GM23338 (cell line): ENCODE results near the gene GRID1. TPM values are rescaled to one million over a fixed set of nuclear protein-coding genes. Genes with fewer than 3 reads are reported as not detected.

Experiments
- ATAC-seq: fragments of 200-7000 bp; cut with Tn5 transposase; 3 replicates; pipeline ENCODE4 v1.9.1; 2020
- DNase-seq: peaks from one replicate; pipeline ENCODE4 v3.0.0-alpha.2; 2015; ENCODE audit warnings: low spot score
- H2AFZ ChIP-seq: fragments of 200-600 bp; sonication (generic); 2 replicates; pipeline ENCODE4 v1.8.0; 2016; ENCODE audit warnings: antibody characterized with exemption, mild to moderate bottlenecking, moderate library complexity
- H3F3A ChIP-seq: fragments of 200-600 bp; sonication (generic); replicated peaks from 2 replicates; pipeline ENCODE4 v1.8.0; 2017; ENCODE audit warnings: antibody characterized with exemption, mixed run types, low read depth
- H3K27ac ChIP-seq: fragments of 200-600 bp; sonication (generic); 2 replicates; pipeline ENCODE4 v1.6.1; 2016; ENCODE audit warnings: low read depth
- H3K27me3 ChIP-seq: fragments of 200-600 bp; sonication (generic); 2 replicates; pipeline ENCODE4 v1.8.0; 2016; ENCODE audit warnings: mild to moderate bottlenecking, mixed run types, moderate library complexity; ENCODE audit not compliant: insufficient read depth
- H3K36me3 ChIP-seq: fragments of 200-600 bp; sonication (generic); 2 replicates; pipeline ENCODE4 v1.8.0; 2016; ENCODE audit warnings: mild to moderate bottlenecking; ENCODE audit not compliant: insufficient read depth
- H3K4me1 ChIP-seq: fragments of 200-600 bp; sonication (generic); 2 replicates; pipeline ENCODE4 v1.8.0; 2016; ENCODE audit warnings: mild to moderate bottlenecking, moderate library complexity; ENCODE audit not compliant: insufficient read depth
- H3K4me2 ChIP-seq: fragments of 200-600 bp; sonication (generic); 2 replicates; pipeline ENCODE4 v1.7.1; 2017; ENCODE audit warnings: mixed run types
- H3K4me3 ChIP-seq: fragments of 200-600 bp; sonication (generic); 2 replicates; pipeline ENCODE4 v1.6.1; 2016; ENCODE audit warnings: mixed run types
- H3K79me2 ChIP-seq: fragments of 200-600 bp; sonication (generic); replicated peaks from 2 replicates; pipeline ENCODE4 v1.8.0; 2017; ENCODE audit warnings: mild to moderate bottlenecking; ENCODE audit not compliant: insufficient read depth
- H3K9me2 ChIP-seq: fragments of 200-600 bp; sonication (generic); 2 replicates; pipeline ENCODE4 v1.8.0; 2017; ENCODE audit not compliant: insufficient read depth
- H4K20me1 ChIP-seq: fragments of 200-600 bp; sonication (generic); replicated peaks from 2 replicates; pipeline ENCODE4 v1.8.0; 2017; ENCODE audit warnings: mild to moderate bottlenecking; ENCODE audit not compliant: insufficient read depth
- H3K27ac Mint-ChIP-seq: 2 replicates; pipeline ENCODE4 v1.8.0; 2020; ENCODE audit warnings: inconsistent platforms, mild to moderate bottlenecking, moderate library complexity, mixed read lengths
- H3K27me3 Mint-ChIP-seq: 3 replicates; pipeline ENCODE4 v1.8.0; 2022; ENCODE audit warnings: low read depth, mild to moderate bottlenecking, moderate library complexity, mixed read lengths, inconsistent platforms; ENCODE audit not compliant: insufficient read depth, poor library complexity
- H3K36me3 Mint-ChIP-seq: 3 replicates; pipeline ENCODE4 v1.8.0; 2021; ENCODE audit warnings: low read depth, mild to moderate bottlenecking, inconsistent platforms, moderate library complexity, mixed read lengths
- H3K4me1 Mint-ChIP-seq: 3 replicates; pipeline ENCODE4 v1.8.0; 2020; ENCODE audit warnings: mild to moderate bottlenecking, inconsistent platforms, mixed read lengths
- H3K4me3 Mint-ChIP-seq: 3 replicates; pipeline ENCODE4 v1.8.0; 2021; ENCODE audit warnings: moderate library complexity, mild to moderate bottlenecking, inconsistent platforms, mixed read lengths
- H3K9me3 Mint-ChIP-seq: 3 replicates; pipeline ENCODE4 v1.8.0; 2020; ENCODE audit warnings: moderate library complexity, mild to moderate bottlenecking, inconsistent platforms, mixed read lengths
- CREB1 ChIP-seq: fragments of 250-450 bp; sonication (Bioruptor Pico); IDR thresholded peaks from 2 replicates; pipeline ENCODE4 v1.5.0; 2020; ENCODE audit warnings: low read depth, mild to moderate bottlenecking, moderate library complexity
- EZH2 ChIP-seq: fragments of 200-600 bp; sonication (generic); IDR thresholded peaks from one replicate; pipeline ENCODE4 v1.8.0; 2017; ENCODE audit warnings: antibody characterized with exemption, mild to moderate bottlenecking, low read depth; ENCODE audit not compliant: unreplicated experiment
- EZH2phosphoT487 ChIP-seq: fragments of 200-600 bp; sonication (generic); IDR thresholded peaks from one replicate; pipeline ENCODE4 v1.8.1; 2018; ENCODE audit warnings: antibody characterized with exemption; ENCODE audit not compliant: unreplicated experiment
- JUNB ChIP-seq: IDR thresholded peaks from one replicate; pipeline ENCODE4 v1.6.1; 2016; ENCODE audit warnings: antibody characterized with exemption; ENCODE audit not compliant: unreplicated experiment
- NANOG ChIP-seq: IDR thresholded peaks from 2 replicates; pipeline ENCODE4 v1.6.1; 2016; ENCODE audit warnings: antibody characterized with exemption, borderline replicate concordance
- POLR2AphosphoS5 ChIP-seq: IDR thresholded peaks from 2 replicates; pipeline ENCODE4 v1.6.1; 2016; ENCODE audit warnings: antibody characterized with exemption, low read depth
- STAT1 ChIP-seq: IDR thresholded peaks from one replicate; pipeline ENCODE4 v1.6.1; 2016; ENCODE audit warnings: antibody characterized with exemption; ENCODE audit not compliant: unreplicated experiment
- ZNF114 ChIP-seq: fragments of 250-450 bp; sonication (Bioruptor Pico); IDR thresholded peaks from 2 replicates; pipeline ENCODE4 v1.5.0; 2020; ENCODE audit warnings: mild to moderate bottlenecking, moderate library complexity
- ZNF331 ChIP-seq: fragments of 250-450 bp; sonication (Bioruptor Pico); IDR thresholded peaks from 2 replicates; pipeline ENCODE4 v1.5.0; 2020; ENCODE audit warnings: low read depth, mild to moderate bottlenecking, moderate library complexity
- polyA plus RNA-seq: library from polyadenylated mRNA; unstranded; fragments of >200 nt; fragmentation: Nextera tagmentation; extraction: Ambion mirVana; gene quantifications from 2 replicates; pipeline ENCODE4 v1.2.1, GENCODE V29; 2016
- total RNA-seq: library from RNA; depleted of rRNA; stranded (reverse); fragments of >200 nt; shearing (Covaris generic); gene quantifications from 2 replicates; pipeline ENCODE4 v1.2.3, GENCODE V29; 2014
- TF ChIP-seq, protein P1 (sequence below), 2 experiments: fragments of 200-600 bp in 1 of 2; sonication (generic) in 1 of 2; conservative IDR thresholded peaks; 2 replicates each; pipeline versions ENCODE4 v1.5.1 to v1.6.1; 2016 to 2017; ENCODE audit warnings: antibody characterized with exemption in 2 of 2, low read depth in 2 of 2, mild to moderate bottlenecking in 2 of 2, moderate library complexity in 1 of 2
- TF ChIP-seq, protein P2 (sequence below): fragments of 250-450 bp; sonication (Bioruptor Pico); IDR thresholded peaks from 2 replicates; pipeline ENCODE4 v1.5.0; 2020; ENCODE audit warnings: mild to moderate bottlenecking, moderate library complexity
- TF ChIP-seq, protein P3 (sequence below): IDR thresholded peaks from 2 replicates; pipeline ENCODE4 v1.6.1; 2016; ENCODE audit warnings: antibody characterized with exemption
- TF ChIP-seq, protein P4 (sequence below): IDR thresholded peaks from one replicate; pipeline ENCODE4 v1.6.1; 2018; ENCODE audit warnings: antibody characterized with exemption; ENCODE audit not compliant: unreplicated experiment

Gene GRID1
- total and polyA plus RNA-seq, 2 experiments from 2014 or later = 0.14 to 0.15 TPM

DNA sequence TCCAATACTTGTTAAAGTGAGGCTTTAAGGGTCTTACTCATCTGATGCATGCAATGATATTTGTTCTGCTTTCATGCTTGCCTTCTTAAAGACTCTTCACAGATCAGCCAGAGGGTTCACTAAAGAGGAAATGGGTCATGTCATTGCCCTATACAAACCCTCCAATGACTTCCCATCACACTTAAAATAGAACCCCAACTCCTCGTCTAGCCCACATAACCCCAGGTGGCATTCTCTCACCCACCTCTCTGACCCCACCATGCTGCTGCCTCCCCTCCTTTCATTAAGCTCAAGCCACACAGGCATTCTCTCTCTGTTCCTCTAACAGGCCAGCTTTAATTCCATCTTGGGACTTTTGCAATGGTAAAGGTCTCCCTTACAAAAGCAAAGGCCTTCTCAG is 253.6 kb downstream of the GRID1 start:
- Histone ChIP-seq H3K79me2 (no peaks in the 10 kb centered on the region), H2AFZ (no peak overlapping the region), H3K36me3 (no peaks in the 10 kb centered on the region), H3K27ac (no peak overlapping the region), H3K9me2 (peaks cover 13% of the 10 kb centered on the region; the same call in 1 of the 2 replicates), H4K20me1 (no peaks in the 10 kb centered on the region), H3K4me3 (no peak overlapping the region), H3K27me3 (no peaks in the 10 kb centered on the region), H3K4me1 (no peaks in the 10 kb centered on the region), H3F3A (no peaks in the 10 kb centered on the region), H3K4me2 (no peak overlapping the region)
- Mint-ChIP-seq H3K36me3 (no peaks in the 10 kb centered on the region), H3K27ac (no peak overlapping the region), H3K4me1 (no peaks in the 10 kb centered on the region), H3K27me3 (peaks cover 1% of the 10 kb centered on the region), H3K4me3 (no peak overlapping the region), H3K9me3 (peaks cover 36% of the 10 kb centered on the region)
- ATAC-seq (no peak), DNase-seq (no peak)
- TF ChIP-seq STAT1 (no peak), EZH2phosphoT487 (no peak), JUNB (no peak), ZNF331 (CRISPR knock-in tag) (no peak), NANOG (no peak), POLR2AphosphoS5 (no peak), ZNF114 (CRISPR knock-in tag) (no peak), CREB1 (no peak), EZH2 (no peak)
- TF ChIP-seq, protein P1, sequence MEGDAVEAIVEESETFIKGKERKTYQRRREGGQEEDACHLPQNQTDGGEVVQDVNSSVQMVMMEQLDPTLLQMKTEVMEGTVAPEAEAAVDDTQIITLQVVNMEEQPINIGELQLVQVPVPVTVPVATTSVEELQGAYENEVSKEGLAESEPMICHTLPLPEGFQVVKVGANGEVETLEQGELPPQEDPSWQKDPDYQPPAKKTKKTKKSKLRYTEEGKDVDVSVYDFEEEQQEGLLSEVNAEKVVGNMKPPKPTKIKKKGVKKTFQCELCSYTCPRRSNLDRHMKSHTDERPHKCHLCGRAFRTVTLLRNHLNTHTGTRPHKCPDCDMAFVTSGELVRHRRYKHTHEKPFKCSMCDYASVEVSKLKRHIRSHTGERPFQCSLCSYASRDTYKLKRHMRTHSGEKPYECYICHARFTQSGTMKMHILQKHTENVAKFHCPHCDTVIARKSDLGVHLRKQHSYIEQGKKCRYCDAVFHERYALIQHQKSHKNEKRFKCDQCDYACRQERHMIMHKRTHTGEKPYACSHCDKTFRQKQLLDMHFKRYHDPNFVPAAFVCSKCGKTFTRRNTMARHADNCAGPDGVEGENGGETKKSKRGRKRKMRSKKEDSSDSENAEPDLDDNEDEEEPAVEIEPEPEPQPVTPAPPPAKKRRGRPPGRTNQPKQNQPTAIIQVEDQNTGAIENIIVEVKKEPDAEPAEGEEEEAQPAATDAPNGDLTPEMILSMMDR (conservative IDR thresholded peaks at IDR 0.05; ENCODE audit: low read depth in 2 of 2) = no peak
- TF ChIP-seq, protein P2, sequence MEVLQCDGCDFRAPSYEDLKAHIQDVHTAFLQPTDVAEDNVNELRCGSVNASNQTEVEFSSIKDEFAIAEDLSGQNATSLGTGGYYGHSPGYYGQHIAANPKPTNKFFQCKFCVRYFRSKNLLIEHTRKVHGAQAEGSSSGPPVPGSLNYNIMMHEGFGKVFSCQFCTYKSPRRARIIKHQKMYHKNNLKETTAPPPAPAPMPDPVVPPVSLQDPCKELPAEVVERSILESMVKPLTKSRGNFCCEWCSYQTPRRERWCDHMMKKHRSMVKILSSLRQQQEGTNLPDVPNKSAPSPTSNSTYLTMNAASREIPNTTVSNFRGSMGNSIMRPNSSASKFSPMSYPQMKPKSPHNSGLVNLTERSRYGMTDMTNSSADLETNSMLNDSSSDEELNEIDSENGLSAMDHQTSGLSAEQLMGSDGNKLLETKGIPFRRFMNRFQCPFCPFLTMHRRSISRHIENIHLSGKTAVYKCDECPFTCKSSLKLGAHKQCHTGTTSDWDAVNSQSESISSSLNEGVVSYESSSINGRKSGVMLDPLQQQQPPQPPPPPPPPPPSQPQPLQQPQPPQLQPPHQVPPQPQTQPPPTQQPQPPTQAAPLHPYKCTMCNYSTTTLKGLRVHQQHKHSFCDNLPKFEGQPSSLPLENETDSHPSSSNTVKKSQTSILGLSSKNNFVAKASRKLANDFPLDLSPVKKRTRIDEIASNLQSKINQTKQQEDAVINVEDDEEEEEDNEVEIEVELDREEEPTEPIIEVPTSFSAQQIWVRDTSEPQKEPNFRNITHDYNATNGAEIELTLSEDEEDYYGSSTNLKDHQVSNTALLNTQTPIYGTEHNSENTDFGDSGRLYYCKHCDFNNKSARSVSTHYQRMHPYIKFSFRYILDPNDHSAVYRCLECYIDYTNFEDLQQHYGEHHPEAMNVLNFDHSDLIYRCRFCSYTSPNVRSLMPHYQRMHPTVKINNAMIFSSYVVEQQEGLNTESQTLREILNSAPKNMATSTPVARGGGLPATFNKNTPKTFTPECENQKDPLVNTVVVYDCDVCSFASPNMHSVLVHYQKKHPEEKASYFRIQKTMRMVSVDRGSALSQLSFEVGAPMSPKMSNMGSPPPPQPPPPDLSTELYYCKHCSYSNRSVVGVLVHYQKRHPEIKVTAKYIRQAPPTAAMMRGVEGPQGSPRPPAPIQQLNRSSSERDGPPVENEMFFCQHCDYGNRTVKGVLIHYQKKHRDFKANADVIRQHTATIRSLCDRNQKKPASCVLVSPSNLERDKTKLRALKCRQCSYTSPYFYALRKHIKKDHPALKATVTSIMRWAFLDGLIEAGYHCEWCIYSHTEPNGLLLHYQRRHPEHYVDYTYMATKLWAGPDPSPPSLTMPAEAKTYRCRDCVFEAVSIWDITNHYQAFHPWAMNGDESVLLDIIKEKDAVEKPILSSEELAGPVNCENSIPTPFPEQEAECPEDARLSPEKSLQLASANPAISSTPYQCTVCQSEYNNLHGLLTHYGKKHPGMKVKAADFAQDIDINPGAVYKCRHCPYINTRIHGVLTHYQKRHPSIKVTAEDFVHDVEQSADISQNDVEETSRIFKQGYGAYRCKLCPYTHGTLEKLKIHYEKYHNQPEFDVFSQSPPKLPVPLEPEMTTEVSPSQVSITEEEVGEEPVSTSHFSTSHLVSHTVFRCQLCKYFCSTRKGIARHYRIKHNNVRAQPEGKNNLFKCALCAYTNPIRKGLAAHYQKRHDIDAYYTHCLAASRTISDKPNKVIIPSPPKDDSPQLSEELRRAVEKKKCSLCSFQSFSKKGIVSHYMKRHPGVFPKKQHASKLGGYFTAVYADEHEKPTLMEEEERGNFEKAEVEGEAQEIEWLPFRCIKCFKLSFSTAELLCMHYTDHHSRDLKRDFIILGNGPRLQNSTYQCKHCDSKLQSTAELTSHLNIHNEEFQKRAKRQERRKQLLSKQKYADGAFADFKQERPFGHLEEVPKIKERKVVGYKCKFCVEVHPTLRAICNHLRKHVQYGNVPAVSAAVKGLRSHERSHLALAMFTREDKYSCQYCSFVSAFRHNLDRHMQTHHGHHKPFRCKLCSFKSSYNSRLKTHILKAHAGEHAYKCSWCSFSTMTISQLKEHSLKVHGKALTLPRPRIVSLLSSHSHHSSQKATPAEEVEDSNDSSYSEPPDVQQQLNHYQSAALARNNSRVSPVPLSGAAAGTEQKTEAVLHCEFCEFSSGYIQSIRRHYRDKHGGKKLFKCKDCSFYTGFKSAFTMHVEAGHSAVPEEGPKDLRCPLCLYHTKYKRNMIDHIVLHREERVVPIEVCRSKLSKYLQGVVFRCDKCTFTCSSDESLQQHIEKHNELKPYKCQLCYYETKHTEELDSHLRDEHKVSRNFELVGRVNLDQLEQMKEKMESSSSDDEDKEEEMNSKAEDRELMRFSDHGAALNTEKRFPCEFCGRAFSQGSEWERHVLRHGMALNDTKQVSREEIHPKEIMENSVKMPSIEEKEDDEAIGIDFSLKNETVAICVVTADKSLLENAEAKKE = no peak
- TF ChIP-seq, protein P3, sequence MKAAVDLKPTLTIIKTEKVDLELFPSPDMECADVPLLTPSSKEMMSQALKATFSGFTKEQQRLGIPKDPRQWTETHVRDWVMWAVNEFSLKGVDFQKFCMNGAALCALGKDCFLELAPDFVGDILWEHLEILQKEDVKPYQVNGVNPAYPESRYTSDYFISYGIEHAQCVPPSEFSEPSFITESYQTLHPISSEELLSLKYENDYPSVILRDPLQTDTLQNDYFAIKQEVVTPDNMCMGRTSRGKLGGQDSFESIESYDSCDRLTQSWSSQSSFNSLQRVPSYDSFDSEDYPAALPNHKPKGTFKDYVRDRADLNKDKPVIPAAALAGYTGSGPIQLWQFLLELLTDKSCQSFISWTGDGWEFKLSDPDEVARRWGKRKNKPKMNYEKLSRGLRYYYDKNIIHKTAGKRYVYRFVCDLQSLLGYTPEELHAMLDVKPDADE = no peak
- TF ChIP-seq, protein P4, sequence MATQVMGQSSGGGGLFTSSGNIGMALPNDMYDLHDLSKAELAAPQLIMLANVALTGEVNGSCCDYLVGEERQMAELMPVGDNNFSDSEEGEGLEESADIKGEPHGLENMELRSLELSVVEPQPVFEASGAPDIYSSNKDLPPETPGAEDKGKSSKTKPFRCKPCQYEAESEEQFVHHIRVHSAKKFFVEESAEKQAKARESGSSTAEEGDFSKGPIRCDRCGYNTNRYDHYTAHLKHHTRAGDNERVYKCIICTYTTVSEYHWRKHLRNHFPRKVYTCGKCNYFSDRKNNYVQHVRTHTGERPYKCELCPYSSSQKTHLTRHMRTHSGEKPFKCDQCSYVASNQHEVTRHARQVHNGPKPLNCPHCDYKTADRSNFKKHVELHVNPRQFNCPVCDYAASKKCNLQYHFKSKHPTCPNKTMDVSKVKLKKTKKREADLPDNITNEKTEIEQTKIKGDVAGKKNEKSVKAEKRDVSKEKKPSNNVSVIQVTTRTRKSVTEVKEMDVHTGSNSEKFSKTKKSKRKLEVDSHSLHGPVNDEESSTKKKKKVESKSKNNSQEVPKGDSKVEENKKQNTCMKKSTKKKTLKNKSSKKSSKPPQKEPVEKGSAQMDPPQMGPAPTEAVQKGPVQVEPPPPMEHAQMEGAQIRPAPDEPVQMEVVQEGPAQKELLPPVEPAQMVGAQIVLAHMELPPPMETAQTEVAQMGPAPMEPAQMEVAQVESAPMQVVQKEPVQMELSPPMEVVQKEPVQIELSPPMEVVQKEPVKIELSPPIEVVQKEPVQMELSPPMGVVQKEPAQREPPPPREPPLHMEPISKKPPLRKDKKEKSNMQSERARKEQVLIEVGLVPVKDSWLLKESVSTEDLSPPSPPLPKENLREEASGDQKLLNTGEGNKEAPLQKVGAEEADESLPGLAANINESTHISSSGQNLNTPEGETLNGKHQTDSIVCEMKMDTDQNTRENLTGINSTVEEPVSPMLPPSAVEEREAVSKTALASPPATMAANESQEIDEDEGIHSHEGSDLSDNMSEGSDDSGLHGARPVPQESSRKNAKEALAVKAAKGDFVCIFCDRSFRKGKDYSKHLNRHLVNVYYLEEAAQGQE = no peak
